ENCODE measurements around the gene ERICH6.
A peak's percentile ranks its signal among the peaks of the same experiment; 100 is the strongest.

ERICH6 gene

GRCh38 chr3:150738688-150739087, 35.0 kb upstream of the ERICH6 start:
- Histone ChIP-seq H3K23ac (ENCODE audit: low read length) (no peak overlapping the region), H3K9me3 (ENCODE audit: insufficient read depth, low read depth, low read length) (no peaks in the 10 kb centered on the region), H3K27ac (ENCODE audit: low read depth, low read length) (peak overlapping the region; percentile 83), H4K91ac (ENCODE audit: low read depth, low read length) (no peak overlapping the region), H3K4me1 (ENCODE audit: control insufficient read depth in 1 of 2, insufficient read depth in 2 of 2, low read length in 2 of 2) (peaks cover 27 to 32% of the 10 kb centered on the region in 2 experiments), H2AFZ (ENCODE audit: insufficient read depth, low read length, poor library complexity) (no peak overlapping the region), H2BK5ac (ENCODE audit: low read depth, low read length, poor library complexity) (no peak overlapping the region), H3K4ac (ENCODE audit: low read depth, low read length) (no peak overlapping the region), H3K36me3 (ENCODE audit: control insufficient read depth in 1 of 2, insufficient read depth in 2 of 2, low read length in 2 of 2) (peaks cover 6 to 13% of the 10 kb centered on the region in 2 experiments), H3K4me2 (ENCODE audit: low read length) (no peak overlapping the region), H3K4me3 (ENCODE audit: low read depth, low read length) (no peak overlapping the region), H3K18ac (ENCODE audit: low read length) (no peak overlapping the region), H3K14ac (ENCODE audit: low read length) (no peak overlapping the region), H4K12ac (ENCODE audit: low read depth, low read length) (no peak overlapping the region), H3K27me3 (ENCODE audit: insufficient read depth, low read length) (no peaks in the 10 kb centered on the region), H2BK12ac (ENCODE audit: low read length) (no peak overlapping the region), H3K9ac (ENCODE audit: low read length) (no peak overlapping the region), H4K8ac (ENCODE audit: low read depth, low read length) (no peak overlapping the region), H3K79me1 (ENCODE audit: low read length) (peaks cover 20% of the 10 kb centered on the region), H2BK120ac (ENCODE audit: insufficient read depth, low read length, poor library complexity) (peak overlapping the region; percentile 18), H2AK5ac (ENCODE audit: low read length) (no peak overlapping the region), H3K79me2 (ENCODE audit: control insufficient read depth, insufficient read depth, low read length, poor library complexity) (peaks cover 7% of the 10 kb centered on the region)
- no CpG with 5 or more reads among the region's 4 CpGs for WGBS (ENCODE audit: extremely low coverage, insufficient coverage, insufficient read length)
- no peak for DNase-seq

- no peaks in the 10 kb centered on the region for H3K9me3 ChIP-seq (ENCODE audit: insufficient read depth, low read depth, low read length)
- peak overlapping the region; percentile 78 for H2BK120ac ChIP-seq (ENCODE audit: insufficient read depth, low read length, poor library complexity)
- no peak overlapping the region for H3K23ac ChIP-seq (ENCODE audit: low read length)
- no peak overlapping the region for H3K4me2 ChIP-seq (ENCODE audit: low read length)
- peak overlapping the region; percentile 88 for H4K91ac ChIP-seq (ENCODE audit: low read depth, low read length)
- H3K14ac ChIP-seq (ENCODE audit: low read length), result peak overlapping the region; percentile 69
- WGBS (ENCODE audit: extremely low coverage, insufficient coverage, insufficient read length), result no CpG with 5 or more reads among the region's 2 CpGs
- peak overlapping the region; percentile 83 for H3K27ac ChIP-seq (ENCODE audit: low read depth, low read length)
- peaks cover 27 to 28% of the 10 kb centered on the region in 2 experiments for H3K4me1 ChIP-seq (ENCODE audit: control insufficient read depth in 1 of 2, insufficient read depth in 2 of 2, low read length in 2 of 2)
- no peak overlapping the region for H2AK5ac ChIP-seq (ENCODE audit: low read length)
- no peak overlapping the region for H3K4me3 ChIP-seq (ENCODE audit: low read depth, low read length)
- peaks cover 21% of the 10 kb centered on the region for H3K79me1 ChIP-seq (ENCODE audit: low read length)
- no peak overlapping the region for H2AFZ ChIP-seq (ENCODE audit: insufficient read depth, low read length, poor library complexity)
- peaks cover 6 to 13% of the 10 kb centered on the region in 2 experiments for H3K36me3 ChIP-seq (ENCODE audit: control insufficient read depth in 1 of 2, insufficient read depth in 2 of 2, low read length in 2 of 2)
- no peak overlapping the region for H3K9ac ChIP-seq (ENCODE audit: low read length)
- H3K79me2 ChIP-seq (ENCODE audit: control insufficient read depth, insufficient read depth, low read length, poor library complexity), result peaks cover 7% of the 10 kb centered on the region
- H4K12ac ChIP-seq (ENCODE audit: low read depth, low read length), result no peak overlapping the region
- no peaks in the 10 kb centered on the region for H3K27me3 ChIP-seq (ENCODE audit: insufficient read depth, low read length)
- H2BK12ac ChIP-seq (ENCODE audit: low read length), result peak overlapping the region; percentile 84
- DNase-seq, result peak; percentile 93 to 94
- H3K4ac ChIP-seq (ENCODE audit: low read depth, low read length), result no peak overlapping the region
- H2BK5ac ChIP-seq (ENCODE audit: low read depth, low read length, poor library complexity), result peak overlapping the region; percentile 84
- H3K18ac ChIP-seq (ENCODE audit: low read length), result no peak overlapping the region
- peak overlapping the region; percentile 59 for H4K8ac ChIP-seq (ENCODE audit: low read depth, low read length)
Observed at GRCh38 chr3:150737874-150738679, 34.4 kb upstream of the ERICH6 start.

GRCh38 chr3:150736903-150737832, 33.4 kb upstream of the ERICH6 start:
- Histone ChIP-seq H2AFZ (ENCODE audit: insufficient read depth, low read length, poor library complexity) (no peak overlapping the region), H4K12ac (ENCODE audit: low read depth, low read length) (no peak overlapping the region), H4K91ac (ENCODE audit: low read depth, low read length) (peak overlapping the region; percentile 88), H3K9ac (ENCODE audit: low read length) (no peak overlapping the region), H3K27ac (ENCODE audit: low read depth, low read length) (peak overlapping the region; percentile 83), H3K27me3 (ENCODE audit: insufficient read depth, low read length) (no peaks in the 10 kb centered on the region), H3K36me3 (ENCODE audit: control insufficient read depth in 1 of 2, insufficient read depth in 2 of 2, low read length in 2 of 2) (peaks cover 2 to 10% of the 10 kb centered on the region in 2 experiments), H3K79me2 (ENCODE audit: control insufficient read depth, insufficient read depth, low read length, poor library complexity) (peaks cover 6% of the 10 kb centered on the region), H3K4ac (ENCODE audit: low read depth, low read length) (no peak overlapping the region), H3K4me1 (ENCODE audit: control insufficient read depth in 1 of 2, insufficient read depth in 2 of 2, low read length in 2 of 2) (peaks cover 22 to 23% of the 10 kb centered on the region in 2 experiments), H2BK12ac (ENCODE audit: low read length) (peak overlapping the region; percentile 6), H3K23ac (ENCODE audit: low read length) (no peak overlapping the region), H3K18ac (ENCODE audit: low read length) (peak overlapping the region; percentile 50), H3K4me3 (ENCODE audit: low read depth, low read length) (no peak overlapping the region), H2AK5ac (ENCODE audit: low read length) (peak overlapping the region; percentile 58), H2BK5ac (ENCODE audit: low read depth, low read length, poor library complexity) (peak overlapping the region; percentile 87), H3K79me1 (ENCODE audit: low read length) (peaks cover 20% of the 10 kb centered on the region), H4K8ac (ENCODE audit: low read depth, low read length) (no peak overlapping the region), H3K14ac (ENCODE audit: low read length) (peak overlapping the region; percentile 78), H2BK120ac (ENCODE audit: insufficient read depth, low read length, poor library complexity) (peak overlapping the region; percentile 78), H3K4me2 (ENCODE audit: low read length) (no peak overlapping the region), H3K9me3 (ENCODE audit: insufficient read depth, low read depth, low read length) (no peaks in the 10 kb centered on the region)
- WGBS (ENCODE audit: extremely low coverage, insufficient coverage, insufficient read length), result no CpG with 5 or more reads among the region's 8 CpGs
- peak; percentile 71 to 89 for DNase-seq

GRCh38 chr3:150736316-150736719, 32.6 kb upstream of the ERICH6 start:
- peaks cover 0 to 6% of the 10 kb centered on the region in 2 experiments for H3K36me3 ChIP-seq (ENCODE audit: control insufficient read depth in 1 of 2, insufficient read depth in 2 of 2, low read length in 2 of 2)
- peak overlapping the region; percentile 76 for H4K91ac ChIP-seq (ENCODE audit: low read depth, low read length)
- no peak overlapping the region for H2AFZ ChIP-seq (ENCODE audit: insufficient read depth, low read length, poor library complexity)
- peak overlapping the region; percentile 88 for H3K27ac ChIP-seq (ENCODE audit: low read depth, low read length)
- peak overlapping the region; percentile 87 for H2BK5ac ChIP-seq (ENCODE audit: low read depth, low read length, poor library complexity)
- H3K4me3 ChIP-seq (ENCODE audit: low read depth, low read length), result no peak overlapping the region
- no CpG with 5 or more reads among the region's 2 CpGs for WGBS (ENCODE audit: extremely low coverage, insufficient coverage, insufficient read length)
- H3K79me2 ChIP-seq (ENCODE audit: control insufficient read depth, insufficient read depth, low read length, poor library complexity), result peaks cover 6% of the 10 kb centered on the region
- H3K4me1 ChIP-seq (ENCODE audit: control insufficient read depth in 1 of 2, insufficient read depth in 2 of 2, low read length in 2 of 2), result peaks cover 21 to 22% of the 10 kb centered on the region in 2 experiments
- H2BK120ac ChIP-seq (ENCODE audit: insufficient read depth, low read length, poor library complexity), result peak overlapping the region; percentile 52
- H2BK12ac ChIP-seq (ENCODE audit: low read length), result peak overlapping the region; percentile 6
- H2AK5ac ChIP-seq (ENCODE audit: low read length), result no peak overlapping the region
- no peak overlapping the region for H3K23ac ChIP-seq (ENCODE audit: low read length)
- no peak overlapping the region for H3K9ac ChIP-seq (ENCODE audit: low read length)
- H3K79me1 ChIP-seq (ENCODE audit: low read length), result peaks cover 20% of the 10 kb centered on the region
- H4K12ac ChIP-seq (ENCODE audit: low read depth, low read length), result no peak overlapping the region
- H3K9me3 ChIP-seq (ENCODE audit: insufficient read depth, low read depth, low read length), result no peaks in the 10 kb centered on the region
- no peak overlapping the region for H3K4me2 ChIP-seq (ENCODE audit: low read length)
- peak overlapping the region; percentile 78 for H3K14ac ChIP-seq (ENCODE audit: low read length)
- peak; percentile 94 to 97 for DNase-seq
- no peak overlapping the region for H3K18ac ChIP-seq (ENCODE audit: low read length)
- H4K8ac ChIP-seq (ENCODE audit: low read depth, low read length), result no peak overlapping the region
- H3K4ac ChIP-seq (ENCODE audit: low read depth, low read length), result no peak overlapping the region
- no peaks in the 10 kb centered on the region for H3K27me3 ChIP-seq (ENCODE audit: insufficient read depth, low read length)

All from trophoblast cell (in vitro differentiated cells and primary cell).